Liver (tissue), 3 donors: ENCODE results near the gene ARID3C.

Experiments used
- EGR1 ChIP-seq, 2 donors: IDR thresholded peaks; 2 replicates each; pipeline ENCODE4 v1.6.1; 2016 to 2018; ENCODE audit warnings: antibody characterized with exemption in 2 of 2, low read depth in 2 of 2
- HNF4G ChIP-seq: IDR thresholded peaks from 2 replicates; pipeline ENCODE4 v1.6.1; 2016; ENCODE audit warnings: antibody characterized with exemption
- REST ChIP-seq: IDR thresholded peaks from 2 replicates; pipeline ENCODE4 v1.6.1; 2016; ENCODE audit warnings: antibody characterized with exemption, mild to moderate bottlenecking
- TF ChIP-seq, protein P1 (sequence below): fragments of 150-350 bp; IDR thresholded peaks from 2 replicates; pipeline ENCODE4 v1.5.1; 2017; ENCODE audit warnings: improper control_type of control experiment, low read depth, low read length; ENCODE audit not compliant: missing input control
- donor health status: healthy.
- donor health status: healthy.

DNA sequence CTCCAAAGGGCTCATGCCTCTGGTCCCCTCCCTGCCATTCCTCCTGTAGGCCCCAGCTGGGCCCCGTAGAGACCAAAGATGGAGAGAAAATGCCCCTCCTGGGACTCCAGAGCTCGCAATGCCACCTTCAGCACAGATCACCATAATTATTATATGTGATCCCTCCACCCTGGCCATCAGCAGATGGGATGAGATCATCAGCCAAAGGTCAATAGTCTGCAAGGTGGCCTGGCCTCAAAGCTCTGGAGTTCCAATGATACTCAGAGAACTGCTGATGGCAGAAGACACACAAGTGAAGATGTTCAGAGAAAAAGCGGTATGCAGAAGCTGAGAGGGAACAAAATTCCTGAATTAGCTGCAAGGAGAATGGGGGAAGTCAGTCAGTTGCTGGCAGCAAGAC lies 22.0 kb downstream of the ARID3C start:
- TF ChIP-seq, protein P1, sequence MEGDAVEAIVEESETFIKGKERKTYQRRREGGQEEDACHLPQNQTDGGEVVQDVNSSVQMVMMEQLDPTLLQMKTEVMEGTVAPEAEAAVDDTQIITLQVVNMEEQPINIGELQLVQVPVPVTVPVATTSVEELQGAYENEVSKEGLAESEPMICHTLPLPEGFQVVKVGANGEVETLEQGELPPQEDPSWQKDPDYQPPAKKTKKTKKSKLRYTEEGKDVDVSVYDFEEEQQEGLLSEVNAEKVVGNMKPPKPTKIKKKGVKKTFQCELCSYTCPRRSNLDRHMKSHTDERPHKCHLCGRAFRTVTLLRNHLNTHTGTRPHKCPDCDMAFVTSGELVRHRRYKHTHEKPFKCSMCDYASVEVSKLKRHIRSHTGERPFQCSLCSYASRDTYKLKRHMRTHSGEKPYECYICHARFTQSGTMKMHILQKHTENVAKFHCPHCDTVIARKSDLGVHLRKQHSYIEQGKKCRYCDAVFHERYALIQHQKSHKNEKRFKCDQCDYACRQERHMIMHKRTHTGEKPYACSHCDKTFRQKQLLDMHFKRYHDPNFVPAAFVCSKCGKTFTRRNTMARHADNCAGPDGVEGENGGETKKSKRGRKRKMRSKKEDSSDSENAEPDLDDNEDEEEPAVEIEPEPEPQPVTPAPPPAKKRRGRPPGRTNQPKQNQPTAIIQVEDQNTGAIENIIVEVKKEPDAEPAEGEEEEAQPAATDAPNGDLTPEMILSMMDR: no peak
- TF ChIP-seq REST (no peak), HNF4G (peak; percentile 25), EGR1 (IDR thresholded peaks at IDR 0.05; ENCODE audit: low read depth in 2 of 2) (no peak)
